Inferior parietal cortex (tissue), 1 donor: ENCODE measurements around the gene LAMC3.
A peak's percentile ranks its signal among the peaks of the same experiment; 100 is the strongest.

Source experiments
- DNase-seq: peaks from one replicate; pipeline ENCODE4 v3.0.0-alpha.2; 2016; ENCODE audit errors: extremely low spot score

The LAMC3 gene

GRCh38 chr9:131117121-131117761 is 108.3 kb downstream of the LAMC3 start:
- DNase-seq: no peak

GRCh38 chr9:131117762-131118145 is 108.8 kb downstream of the LAMC3 start:
- no peak for DNase-seq

- no peak for DNase-seq
Measured at GRCh38 chr9:131119600-131119999, 110.6 kb downstream of the LAMC3 start.

- DNase-seq: no peak
Measured at GRCh38 chr9:131120620-131121228, 111.8 kb downstream of the LAMC3 start.

- no peak for DNase-seq
Measured at GRCh38 chr9:131121346-131121745, 112.4 kb downstream of the LAMC3 start.

- no peak for DNase-seq
Measured at GRCh38 chr9:131122158-131122557, 113.2 kb downstream of the LAMC3 start.

- DNase-seq: no peak
Measured at GRCh38 chr9:131125038-131125287, 116.0 kb downstream of the LAMC3 start.

- peak; percentile 100 for DNase-seq
Measured at GRCh38 chr9:131125288-131126058, 116.5 kb downstream of the LAMC3 start, which contains the start of gene NUP214. NUP214 (plus strand) TSS chr9:131125586; CDS start chr9:131125705, 119 bp downstream.

- no peak for DNase-seq
Measured at GRCh38 chr9:131126059-131126426, 117.1 kb downstream of the LAMC3 start.

- DNase-seq: no peak
Measured at GRCh38 chr9:131129183-131129582, 120.2 kb downstream of the LAMC3 start.

GRCh38 chr9:131138676-131139075 is 129.7 kb downstream of the LAMC3 start:
- no peak for DNase-seq

- no peak for DNase-seq
Measured at GRCh38 chr9:131140112-131140511, 131.1 kb downstream of the LAMC3 start.

GRCh38 chr9:131140550-131140949 is 131.6 kb downstream of the LAMC3 start:
- DNase-seq: no peak

- no peak for DNase-seq
Measured at GRCh38 chr9:131142160-131142559, 133.2 kb downstream of the LAMC3 start.
